ENCODE measurements around the gene MRAP2.

The MRAP2 gene

GRCh38 chr6:84003131-84003530, 30.4 kb upstream of the MRAP2 start:
- no peak overlapping the region for H3K9ac ChIP-seq (ENCODE audit: insufficient read length, low read depth)
- no peaks in the 10 kb centered on the region for H3K4me1 ChIP-seq (ENCODE audit: insufficient read depth, insufficient read length)
- H3K4me3 ChIP-seq (ENCODE audit: insufficient read length, low read depth), result no peak overlapping the region
- H3K36me3 ChIP-seq (ENCODE audit: insufficient read depth, insufficient read length, low read length), result no peaks in the 10 kb centered on the region
- no peaks in the 10 kb centered on the region for H3K9me3 ChIP-seq (ENCODE audit: insufficient read depth, low read length)
- H3K27me3 ChIP-seq (ENCODE audit: insufficient read depth, insufficient read length), result no peaks in the 10 kb centered on the region
- no peak for DNase-seq (ENCODE audit: low read depth, low spot score)
- TF ChIP-seq YY1 (IDR thresholded peaks at IDR 0.05; ENCODE audit: insufficient read depth, insufficient read length) (no peak), SUZ12 (IDR thresholded peaks at IDR 0.05; ENCODE audit: extremely low read depth, insufficient read depth, insufficient read length) (no peak), ZNF274 (IDR thresholded peaks at IDR 0.05; ENCODE audit: low read depth, low read length) (no peak)

- no peaks in the 10 kb centered on the region for H3K36me3 ChIP-seq (ENCODE audit: insufficient read depth, insufficient read length, low read length)
- no peak for TF ChIP-seq SUZ12 (IDR thresholded peaks at IDR 0.05; ENCODE audit: extremely low read depth, insufficient read depth, insufficient read length)
- no peak for TF ChIP-seq ZNF274 (IDR thresholded peaks at IDR 0.05; ENCODE audit: low read depth, low read length)
- no peak for TF ChIP-seq YY1 (IDR thresholded peaks at IDR 0.05; ENCODE audit: insufficient read depth, insufficient read length)
- no peak overlapping the region for H3K4me3 ChIP-seq (ENCODE audit: insufficient read length, low read depth)
- no peaks in the 10 kb centered on the region for H3K27me3 ChIP-seq (ENCODE audit: insufficient read depth, insufficient read length)
- no peaks in the 10 kb centered on the region for H3K4me1 ChIP-seq (ENCODE audit: insufficient read depth, insufficient read length)
- H3K9me3 ChIP-seq (ENCODE audit: insufficient read depth, low read length), result no peaks in the 10 kb centered on the region
- DNase-seq (ENCODE audit: low read depth, low spot score), result no peak
- no peak overlapping the region for H3K9ac ChIP-seq (ENCODE audit: insufficient read length, low read depth)
These were observed 29.9 kb upstream of the MRAP2 start for GRCh38 chr6:84003654-84004053.

- Histone ChIP-seq H3K4me1 (ENCODE audit: insufficient read depth, insufficient read length) (no peaks in the 10 kb centered on the region), H3K9me3 (ENCODE audit: insufficient read depth, low read length) (no peaks in the 10 kb centered on the region), H3K4me3 (ENCODE audit: insufficient read length, low read depth) (no peak overlapping the region), H3K9ac (ENCODE audit: insufficient read length, low read depth) (no peak overlapping the region), H3K27me3 (ENCODE audit: insufficient read depth, insufficient read length) (no peaks in the 10 kb centered on the region), H3K36me3 (ENCODE audit: insufficient read depth, insufficient read length, low read length) (no peaks in the 10 kb centered on the region)
- DNase-seq (ENCODE audit: low read depth, low spot score), result no peak
- no peak for TF ChIP-seq YY1 (IDR thresholded peaks at IDR 0.05; ENCODE audit: insufficient read depth, insufficient read length)
These were observed 25.7 kb upstream of the MRAP2 start for GRCh38 chr6:84007871-84008270.

GRCh38 chr6:84013354-84013753, 20.2 kb upstream of the MRAP2 start:
- no peaks in the 10 kb centered on the region for H3K36me3 ChIP-seq (ENCODE audit: insufficient read depth, insufficient read length, low read length)
- DNase-seq (ENCODE audit: low read depth, low spot score), result no peak
- TF ChIP-seq YY1 (IDR thresholded peaks at IDR 0.05; ENCODE audit: insufficient read depth, insufficient read length) (no peak), SUZ12 (IDR thresholded peaks at IDR 0.05; ENCODE audit: extremely low read depth, insufficient read depth, insufficient read length) (no peak), ZNF274 (IDR thresholded peaks at IDR 0.05; ENCODE audit: low read depth, low read length) (no peak)
- H3K4me3 ChIP-seq (ENCODE audit: insufficient read length, low read depth), result no peak overlapping the region
- no peaks in the 10 kb centered on the region for H3K9me3 ChIP-seq (ENCODE audit: insufficient read depth, low read length)
- no peaks in the 10 kb centered on the region for H3K4me1 ChIP-seq (ENCODE audit: insufficient read depth, insufficient read length)
- no peaks in the 10 kb centered on the region for H3K27me3 ChIP-seq (ENCODE audit: insufficient read depth, insufficient read length)
- no peak overlapping the region for H3K9ac ChIP-seq (ENCODE audit: insufficient read length, low read depth)

- H3K9me3 ChIP-seq (ENCODE audit: insufficient read depth, low read length), result no peaks in the 10 kb centered on the region
- H3K4me3 ChIP-seq (ENCODE audit: insufficient read length, low read depth), result no peak overlapping the region
- H3K4me1 ChIP-seq (ENCODE audit: insufficient read depth, insufficient read length), result no peaks in the 10 kb centered on the region
- H3K9ac ChIP-seq (ENCODE audit: insufficient read length, low read depth), result no peak overlapping the region
- TF ChIP-seq ZNF274 (IDR thresholded peaks at IDR 0.05; ENCODE audit: low read depth, low read length), result no peak
- TF ChIP-seq YY1 (IDR thresholded peaks at IDR 0.05; ENCODE audit: insufficient read depth, insufficient read length), result no peak
- no peak for DNase-seq (ENCODE audit: low read depth, low spot score)
- H3K36me3 ChIP-seq (ENCODE audit: insufficient read depth, insufficient read length, low read length), result no peaks in the 10 kb centered on the region
- H3K27me3 ChIP-seq (ENCODE audit: insufficient read depth, insufficient read length), result no peaks in the 10 kb centered on the region
These were observed 19.6 kb upstream of the MRAP2 start for GRCh38 chr6:84013931-84014330.

GRCh38 chr6:84016029-84016428, 17.5 kb upstream of the MRAP2 start:
- no peaks in the 10 kb centered on the region for H3K9me3 ChIP-seq (ENCODE audit: insufficient read depth, low read length)
- no peak overlapping the region for H3K9ac ChIP-seq (ENCODE audit: insufficient read length, low read depth)
- H3K4me1 ChIP-seq (ENCODE audit: insufficient read depth, insufficient read length), result no peaks in the 10 kb centered on the region
- no peak for TF ChIP-seq SUZ12 (IDR thresholded peaks at IDR 0.05; ENCODE audit: extremely low read depth, insufficient read depth, insufficient read length)
- no peak for TF ChIP-seq YY1 (IDR thresholded peaks at IDR 0.05; ENCODE audit: insufficient read depth, insufficient read length)
- no peak for TF ChIP-seq ZNF274 (IDR thresholded peaks at IDR 0.05; ENCODE audit: low read depth, low read length)
- H3K36me3 ChIP-seq (ENCODE audit: insufficient read depth, insufficient read length, low read length), result no peaks in the 10 kb centered on the region
- DNase-seq (ENCODE audit: low read depth, low spot score), result no peak
- H3K27me3 ChIP-seq (ENCODE audit: insufficient read depth, insufficient read length), result no peaks in the 10 kb centered on the region
- no peak overlapping the region for H3K4me3 ChIP-seq (ENCODE audit: insufficient read length, low read depth)

GRCh38 chr6:84017709-84018452, 15.7 kb upstream of the MRAP2 start:
- Histone ChIP-seq H3K27me3 (ENCODE audit: insufficient read depth, insufficient read length) (no peaks in the 10 kb centered on the region), H3K36me3 (ENCODE audit: insufficient read depth, insufficient read length, low read length) (no peaks in the 10 kb centered on the region), H3K4me3 (ENCODE audit: insufficient read length, low read depth) (no peak overlapping the region), H3K9me3 (ENCODE audit: insufficient read depth, low read length) (no peaks in the 10 kb centered on the region), H3K9ac (ENCODE audit: insufficient read length, low read depth) (no peak overlapping the region), H3K4me1 (ENCODE audit: insufficient read depth, insufficient read length) (no peaks in the 10 kb centered on the region)
- TF ChIP-seq ZNF274 (IDR thresholded peaks at IDR 0.05; ENCODE audit: low read depth, low read length) (no peak), YY1 (IDR thresholded peaks at IDR 0.05; ENCODE audit: insufficient read depth, insufficient read length) (no peak), SUZ12 (IDR thresholded peaks at IDR 0.05; ENCODE audit: extremely low read depth, insufficient read depth, insufficient read length) (no peak)
- DNase-seq (ENCODE audit: low read depth, low spot score), result no peak

Measured in NT2/D1 (cell line).